OCI-LY1 (cell line): ENCODE data around the gene POTEF.
A peak's percentile ranks its signal among the peaks of the same experiment; 100 is the strongest.
"Not testable (repeated sequence)": the region's sequence is repeated elsewhere in the genome, so short reads cannot be mapped to it uniquely, and the experiment has no call there.

Experiments used
- H2AFZ ChIP-seq: fragments of 200-600 bp; sonication (generic), shearing (Covaris generic); 2 replicates; pipeline ENCODE4 v1.6.0; 2014; ENCODE audit warnings: antibody characterized with exemption, mild to moderate bottlenecking, low read length
- H3F3A ChIP-seq: fragments of 200-600 bp; sonication (generic), shearing (Covaris generic); 2 replicates; pipeline ENCODE4 v1.6.0; 2014; ENCODE audit warnings: mild to moderate bottlenecking, antibody characterized with exemption, low read length, moderate library complexity; ENCODE audit not compliant: insufficient read depth
- H3K27ac ChIP-seq: fragments of 200-600 bp; sonication (generic); 2 replicates; pipeline ENCODE4 v1.5.1; 2014; ENCODE audit warnings: low read length, mixed run types, mild to moderate bottlenecking, low read depth; ENCODE audit not compliant: poor library complexity, severe bottlenecking
- H3K27me3 ChIP-seq: fragments of 200-600 bp; sonication (generic); 2 replicates; pipeline ENCODE4 v1.6.0; 2014; ENCODE audit warnings: antibody characterized with exemption, mild to moderate bottlenecking, low read length, moderate library complexity; ENCODE audit not compliant: insufficient read depth
- H3K36me3 ChIP-seq: fragments of 200-600 bp; sonication (generic); 2 replicates; pipeline ENCODE4 v1.6.1; 2014; ENCODE audit warnings: mild to moderate bottlenecking, antibody characterized with exemption, low read length, moderate library complexity, mixed read lengths; ENCODE audit not compliant: insufficient read depth
- H3K4me1 ChIP-seq: fragments of 200-600 bp; sonication (generic); 2 replicates; pipeline ENCODE4 v1.5.1; 2014; ENCODE audit warnings: mild to moderate bottlenecking, low read length, moderate library complexity; ENCODE audit not compliant: insufficient read depth, severe bottlenecking
- H3K4me2 ChIP-seq: fragments of 200-600 bp; sonication (generic), shearing (Covaris generic); 2 replicates; pipeline ENCODE4 v1.6.1; 2014; ENCODE audit warnings: low read length
- H3K4me3 ChIP-seq: fragments of 200-600 bp; sonication (generic); 2 replicates; pipeline ENCODE4 v1.5.1; 2014; ENCODE audit warnings: low read length, low read depth, mild to moderate bottlenecking, mixed read lengths; ENCODE audit not compliant: poor library complexity, severe bottlenecking
- H3K79me2 ChIP-seq: fragments of 200-600 bp; shearing (Covaris generic); 2 replicates; pipeline ENCODE4 v1.6.1; 2016; ENCODE audit warnings: mixed run types, low read length, mixed read lengths; ENCODE audit not compliant: insufficient read depth
- H3K9ac ChIP-seq: fragments of 200-600 bp; sonication (generic), shearing (Covaris generic); 2 replicates; pipeline ENCODE4 v1.6.1; 2014; ENCODE audit warnings: mild to moderate bottlenecking, low read length, mixed read lengths
- H3K9me2 ChIP-seq: fragments of 200-600 bp; sonication (generic), shearing (Covaris generic); 2 replicates; pipeline ENCODE4 v1.6.1; 2014; ENCODE audit warnings: low read depth, mild to moderate bottlenecking, low read length, mixed read lengths
- H3K9me3 ChIP-seq: fragments of 200-600 bp; shearing (Covaris generic); 2 replicates; pipeline ENCODE4 v1.6.1; 2014; ENCODE audit warnings: low read length, mixed read lengths
- H4K20me1 ChIP-seq: fragments of 200-600 bp; sonication (generic), shearing (Covaris generic); 2 replicates; pipeline ENCODE4 v1.6.0; 2016; ENCODE audit warnings: mild to moderate bottlenecking, low read length; ENCODE audit not compliant: insufficient read depth
- CTCF ChIP-seq: fragments of 200-600 bp; sonication (generic), shearing (Covaris generic); IDR thresholded peaks from 2 replicates; pipeline ENCODE4 v1.5.1; 2017; ENCODE audit warnings: mild to moderate bottlenecking, antibody characterized with exemption, low read length, moderate library complexity, mixed read lengths
- EZH2 ChIP-seq: fragments of 200-600 bp; sonication (generic), shearing (Covaris generic); IDR thresholded peaks from 2 replicates; pipeline ENCODE4 v1.8.0; 2017; ENCODE audit warnings: borderline replicate concordance, mixed run types, mild to moderate bottlenecking, antibody characterized with exemption, low read length, moderate library complexity, mixed read lengths

Gene POTEF

DNA sequence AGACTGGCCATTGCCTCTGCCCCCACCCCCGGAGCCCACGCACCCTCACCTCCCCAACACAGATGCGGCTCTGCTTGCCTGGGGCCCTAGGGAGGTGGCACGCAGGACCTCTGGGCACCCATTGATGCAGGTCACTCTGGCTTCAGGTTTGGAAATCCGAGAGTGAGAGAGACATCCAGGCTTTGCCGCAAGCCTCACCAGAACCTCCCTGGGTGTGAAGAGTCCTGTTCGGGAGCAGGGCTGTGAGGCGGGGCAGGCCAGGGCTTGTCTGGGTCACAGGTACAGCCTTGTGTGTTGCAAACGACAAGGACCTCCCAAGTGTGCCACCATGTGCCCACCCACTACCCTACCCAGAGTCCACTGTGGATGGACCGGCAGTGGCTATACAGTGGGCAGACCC lies 7.5 kb upstream of the POTEF start:
- not testable (repeated sequence) for H3K4me1 ChIP-seq, H3K36me3 ChIP-seq, H3K9me3 ChIP-seq, H3K4me2 ChIP-seq, H3K27me3 ChIP-seq, H3K9ac ChIP-seq, H2AFZ ChIP-seq, H3F3A ChIP-seq, H4K20me1 ChIP-seq, H3K79me2 ChIP-seq, H3K4me3 ChIP-seq, H3K27ac ChIP-seq, H3K9me2 ChIP-seq

DNA sequence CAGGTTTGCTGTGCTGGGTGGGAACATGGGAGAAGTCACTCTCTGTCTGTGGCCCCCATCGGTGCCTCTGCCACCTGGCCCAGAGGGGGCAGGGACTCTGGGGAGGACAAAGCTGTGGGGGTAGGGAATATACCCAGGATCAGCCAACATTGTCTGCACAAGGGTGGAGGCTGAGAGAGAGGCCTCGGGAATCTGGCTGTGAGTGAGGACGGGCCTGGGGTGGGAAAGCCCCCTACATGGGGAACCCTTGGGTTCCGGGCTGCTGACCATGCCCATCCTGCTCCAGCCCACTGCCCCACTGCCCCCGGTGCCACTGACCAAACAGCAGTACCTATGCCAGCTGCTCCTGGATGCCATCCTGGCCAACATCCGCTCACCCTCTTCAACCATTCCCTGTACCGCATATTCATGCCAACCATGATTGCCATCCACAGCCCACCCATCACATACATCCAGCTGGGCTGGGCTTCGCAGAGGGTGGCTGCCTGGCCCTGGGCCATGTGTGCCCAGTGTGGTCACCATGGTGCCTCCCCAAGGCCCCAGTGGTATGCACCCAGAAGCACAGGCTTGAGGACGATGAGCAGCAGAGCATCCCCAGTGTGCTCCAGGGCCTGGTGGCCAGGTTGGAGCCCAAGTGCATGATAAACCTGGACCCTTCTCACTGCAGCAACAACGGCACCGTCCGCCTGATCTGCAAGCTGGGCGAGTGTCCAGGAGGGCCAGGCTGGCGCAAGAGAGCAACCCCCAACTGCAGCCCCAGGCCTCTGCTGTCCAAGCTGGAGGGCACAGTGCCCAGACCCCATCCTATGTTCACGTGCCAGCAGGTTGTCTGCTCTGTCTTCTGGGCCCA lies 6.9 kb upstream of the POTEF start:
- no peak overlapping the region for H3K4me3 ChIP-seq
- H3K36me3 ChIP-seq, result no peaks in the 10 kb centered on the region
- no peaks in the 10 kb centered on the region for H3K9me3 ChIP-seq
- H3K9me2 ChIP-seq, result no peaks in the 10 kb centered on the region
- TF ChIP-seq EZH2 (no peak), CTCF (no peak)
- H3K9ac ChIP-seq, result no peak overlapping the region
- no peaks in the 10 kb centered on the region for H3K4me1 ChIP-seq
- H3K27me3 ChIP-seq, result no peaks in the 10 kb centered on the region
- no peak overlapping the region for H3K27ac ChIP-seq
- no peaks in the 10 kb centered on the region for H4K20me1 ChIP-seq
- no peaks in the 10 kb centered on the region for H3K79me2 ChIP-seq
- no peak overlapping the region for H3K4me2 ChIP-seq
- no peaks in the 10 kb centered on the region for H3F3A ChIP-seq
- H2AFZ ChIP-seq, result no peak overlapping the region

DNA sequence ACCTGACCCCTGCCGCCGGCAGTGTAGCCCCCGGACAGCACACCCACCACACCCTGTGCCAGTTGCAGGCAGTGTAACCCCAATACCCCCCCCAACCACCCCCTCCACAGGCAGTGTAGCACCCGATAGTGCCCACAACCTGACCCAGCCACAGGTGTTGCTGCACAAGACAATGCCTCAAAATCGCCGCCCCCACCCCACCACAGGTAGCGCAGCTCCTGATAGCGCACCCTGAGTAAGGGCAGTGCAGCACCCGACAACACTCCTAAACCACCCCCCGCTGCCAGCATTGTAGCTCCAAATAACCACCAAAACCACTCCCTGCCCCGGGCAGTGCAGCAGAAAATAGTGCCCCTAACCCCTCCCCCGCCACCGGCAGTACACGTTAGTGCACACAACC lies 558 bp downstream of the POTEF start:
- H3K4me3 ChIP-seq, result peak overlapping the region; percentile 51
- not testable (repeated sequence) for H2AFZ ChIP-seq, H3K9me2 ChIP-seq, H3K9me3 ChIP-seq, H3K36me3 ChIP-seq, H3F3A ChIP-seq, H3K4me1 ChIP-seq, H3K27me3 ChIP-seq, H4K20me1 ChIP-seq, H3K79me2 ChIP-seq, H3K4me2 ChIP-seq, H3K9ac ChIP-seq, H3K27ac ChIP-seq

- peak overlapping the region; percentile 51 for H3K4me3 ChIP-seq
- not testable (repeated sequence) for H2AFZ ChIP-seq, H3K27me3 ChIP-seq, H3F3A ChIP-seq, H3K4me1 ChIP-seq, H3K9ac ChIP-seq, H4K20me1 ChIP-seq, H3K4me2 ChIP-seq, H3K9me3 ChIP-seq, H3K9me2 ChIP-seq, H3K79me2 ChIP-seq, H3K27ac ChIP-seq, H3K36me3 ChIP-seq
These were observed 1.3 kb downstream of the POTEF start for GRCh38 chr2:130127726-130128125.

DNA sequence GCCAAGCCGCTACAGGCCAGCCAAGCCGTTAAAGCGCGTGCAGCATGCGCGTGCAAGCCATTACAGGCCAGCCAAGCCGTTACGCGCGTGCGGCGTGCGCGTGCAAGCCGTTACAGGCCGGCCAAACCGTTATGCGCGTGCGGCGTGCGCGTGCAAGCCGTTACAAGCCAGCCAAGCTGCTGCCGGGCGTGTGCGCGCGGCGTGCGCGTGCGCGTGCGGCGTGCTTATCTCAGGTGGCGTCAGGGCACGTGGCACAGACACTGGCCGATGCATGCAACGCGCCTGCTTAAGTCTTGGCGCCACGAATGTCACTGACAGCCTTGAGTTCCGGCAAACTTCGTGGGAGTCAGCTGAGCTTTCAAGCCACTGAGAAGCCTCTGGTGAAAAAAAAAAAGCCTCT lies 8.1 kb downstream of the POTEF start:
- H3K4me1 ChIP-seq, H3K9ac ChIP-seq, H4K20me1 ChIP-seq, H3K9me2 ChIP-seq, H3K4me3 ChIP-seq, H3F3A ChIP-seq, H3K27me3 ChIP-seq, H3K79me2 ChIP-seq, H3K9me3 ChIP-seq, H3K4me2 ChIP-seq, H2AFZ ChIP-seq, H3K27ac ChIP-seq, H3K36me3 ChIP-seq: not testable (repeated sequence)

DNA sequence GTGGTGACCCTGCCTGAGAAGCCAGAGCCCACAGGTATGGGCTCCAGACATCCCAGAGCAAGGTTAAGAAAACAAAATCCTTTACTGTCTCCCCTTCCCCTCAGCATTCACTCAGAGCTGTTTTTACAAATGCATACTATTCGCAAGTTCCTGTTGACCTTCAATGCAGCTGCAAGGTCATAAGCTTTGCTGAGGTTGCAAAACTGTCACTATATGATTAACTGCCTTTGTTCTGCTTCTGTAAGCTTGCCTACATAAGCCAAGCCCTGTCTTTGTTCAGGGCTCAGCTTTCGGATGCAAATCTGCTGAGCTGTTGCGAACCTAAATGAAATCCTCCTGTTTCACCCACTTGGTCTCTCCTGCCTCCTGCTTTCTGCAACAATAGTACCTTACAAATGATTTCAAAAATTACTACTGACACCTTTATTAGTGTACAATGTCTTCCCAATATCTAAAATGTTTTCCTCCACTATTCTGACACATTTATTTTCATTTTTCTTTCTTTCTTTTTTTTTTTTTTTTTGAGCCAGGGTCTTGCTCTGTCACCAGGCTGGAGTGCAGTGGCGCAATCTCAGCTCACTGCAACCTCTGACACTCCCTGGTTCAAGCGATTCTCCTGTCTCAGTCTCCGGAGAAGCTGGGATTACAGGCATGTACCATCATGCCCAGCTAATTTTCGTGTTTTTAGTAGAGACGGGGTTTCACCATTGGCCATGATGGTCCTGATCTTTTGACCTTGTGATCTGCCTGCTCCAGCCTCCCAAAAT lies 26.2 kb downstream of the POTEF start:
- not testable (repeated sequence) for H2AFZ ChIP-seq, H3K27ac ChIP-seq, H3K9ac ChIP-seq, H4K20me1 ChIP-seq, H3K4me3 ChIP-seq, H3K79me2 ChIP-seq, H3K4me2 ChIP-seq, H3K4me1 ChIP-seq, H3F3A ChIP-seq, H3K36me3 ChIP-seq, H3K27me3 ChIP-seq, H3K9me2 ChIP-seq, H3K9me3 ChIP-seq
